Ureter (tissue), 1 donor: ENCODE results near the gene XIRP1. TPM values are rescaled to one million over a fixed set of nuclear protein-coding genes. Genes with fewer than 3 reads are reported as not detected.

Experiments
- DNase-seq: peaks from one replicate; pipeline ENCODE4 v3.0.0-alpha.2; 2020; ENCODE audit warnings: low spot score
- total RNA-seq: library from RNA; stranded (reverse); gene quantifications from one replicate; pipeline ENCODE4 v1.2.4, GENCODE V29; 2023
- donor health status: DM: yes; HTN: yes; CAD: no.

XIRP1 gene
- total RNA-seq, 1 donor from 2014 or later: 0.13 TPM

DNA sequence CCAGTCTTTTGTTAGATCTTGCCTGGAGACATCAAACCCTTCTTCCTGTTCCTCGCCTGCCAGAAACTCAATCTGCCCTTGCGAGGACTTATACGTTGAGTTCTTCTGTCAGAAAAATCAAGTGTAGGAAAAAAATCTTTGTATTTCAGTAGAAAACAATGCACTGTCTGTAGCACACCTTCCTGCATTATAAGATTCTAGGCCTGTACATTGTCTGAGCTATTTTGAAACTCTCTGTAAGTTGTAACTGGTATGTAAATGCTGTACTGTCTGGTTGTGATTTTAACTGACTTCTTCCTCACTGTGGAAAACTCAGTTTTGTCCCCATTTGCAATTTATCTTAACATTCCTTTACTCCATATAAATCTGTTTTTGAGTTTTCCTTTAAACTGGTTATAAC, 17.7 kb upstream of the XIRP1 start:
- DNase-seq: no peak

DNA sequence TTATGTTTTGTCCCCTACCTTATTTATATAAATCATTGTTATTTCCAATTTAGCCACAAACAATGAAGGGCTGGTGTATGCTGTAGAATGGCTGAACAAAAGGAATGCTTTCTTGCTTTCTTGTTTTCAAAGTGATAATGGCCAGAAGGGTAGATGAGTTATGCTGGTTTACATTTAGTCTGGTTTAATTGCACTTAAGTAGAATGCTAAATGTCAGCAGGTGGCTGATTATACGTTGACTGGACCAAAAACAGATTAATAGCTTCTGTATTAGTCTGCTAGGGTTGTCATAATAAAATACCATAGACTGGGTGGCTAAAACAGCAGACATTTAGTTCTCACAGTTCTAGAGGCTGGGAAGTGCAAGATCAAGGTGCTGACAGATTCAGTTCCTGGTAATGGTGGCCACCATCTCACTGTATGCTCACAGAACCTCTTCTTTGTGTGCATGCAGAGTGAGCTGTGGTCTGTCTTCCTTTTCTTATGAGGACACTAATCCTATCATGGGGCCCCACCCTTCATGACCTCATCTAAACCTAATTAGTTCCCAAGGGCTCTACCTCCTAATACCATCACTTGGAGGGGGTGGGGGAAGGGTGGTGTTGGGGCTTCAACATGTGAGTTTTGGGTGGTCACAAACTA, 17.1 kb upstream of the XIRP1 start:
- peak; percentile 14 for DNase-seq

DNA sequence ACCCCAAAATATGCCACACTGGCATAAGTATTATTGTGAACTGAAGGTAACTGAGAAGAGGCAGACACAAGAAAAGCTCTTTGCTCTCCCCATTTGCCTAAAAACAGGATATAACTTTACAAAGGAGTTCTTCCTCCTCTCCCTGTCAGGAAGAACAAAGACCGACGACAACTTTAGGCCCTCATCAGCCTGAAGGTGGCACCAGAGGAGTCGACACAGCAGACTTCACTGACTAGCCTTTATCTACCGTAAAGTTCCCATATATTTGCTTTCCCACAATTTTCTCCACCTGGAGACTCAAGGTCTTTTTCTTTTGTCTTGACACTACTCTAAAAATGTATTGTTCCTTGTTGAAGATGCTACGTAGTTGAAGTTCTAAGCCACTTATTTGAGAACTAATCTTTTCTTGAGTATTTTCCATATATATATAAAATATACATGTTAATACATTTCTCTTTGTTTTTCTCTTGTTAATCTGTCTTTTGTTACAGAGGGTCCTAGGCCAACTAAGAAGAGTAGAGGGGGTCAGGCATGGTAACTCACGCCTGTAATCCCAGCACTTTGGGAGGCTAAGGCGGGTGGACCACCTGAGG, 16.2 kb upstream of the XIRP1 start:
- DNase-seq: peak; percentile 66

DNA sequence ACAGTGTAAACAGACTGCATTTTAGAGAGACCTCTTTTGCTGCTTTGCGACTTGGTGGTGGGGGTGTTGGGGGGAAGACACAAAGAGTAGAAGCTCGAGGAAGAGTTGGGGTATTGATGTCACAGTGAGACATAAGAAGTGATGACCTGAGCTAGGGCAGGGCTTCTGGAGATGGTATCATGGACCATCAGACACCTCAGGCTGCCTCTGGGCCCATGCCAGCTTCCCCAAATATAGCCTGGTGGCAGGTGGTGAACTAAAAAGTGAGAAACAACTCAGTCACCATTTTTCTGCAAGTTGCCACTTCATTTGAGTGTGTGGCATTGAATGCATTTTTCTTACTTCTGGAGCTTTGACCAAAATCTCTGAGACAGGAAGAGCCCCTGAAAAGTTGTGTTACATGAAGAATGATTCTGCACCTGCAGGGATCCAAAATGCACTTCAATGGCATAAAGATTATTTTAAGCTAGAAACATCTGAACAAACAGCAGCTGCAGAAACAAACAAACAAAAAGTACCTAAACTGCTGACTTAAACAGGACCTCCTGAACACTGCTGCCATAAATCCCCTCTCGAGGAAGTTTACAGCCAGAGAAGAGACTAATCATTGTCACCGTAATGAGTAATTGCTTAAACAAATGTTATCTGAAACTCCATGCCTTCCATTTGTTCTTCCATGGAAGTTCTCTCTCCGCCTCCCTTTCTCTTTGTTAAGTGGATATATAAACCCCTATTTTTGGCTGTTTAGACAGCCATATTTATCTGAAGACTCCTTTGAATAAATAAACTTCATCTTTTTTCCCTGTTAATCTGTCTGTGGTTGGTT, 15.2 kb upstream of the XIRP1 start:
- DNase-seq: peak; percentile 8

DNA sequence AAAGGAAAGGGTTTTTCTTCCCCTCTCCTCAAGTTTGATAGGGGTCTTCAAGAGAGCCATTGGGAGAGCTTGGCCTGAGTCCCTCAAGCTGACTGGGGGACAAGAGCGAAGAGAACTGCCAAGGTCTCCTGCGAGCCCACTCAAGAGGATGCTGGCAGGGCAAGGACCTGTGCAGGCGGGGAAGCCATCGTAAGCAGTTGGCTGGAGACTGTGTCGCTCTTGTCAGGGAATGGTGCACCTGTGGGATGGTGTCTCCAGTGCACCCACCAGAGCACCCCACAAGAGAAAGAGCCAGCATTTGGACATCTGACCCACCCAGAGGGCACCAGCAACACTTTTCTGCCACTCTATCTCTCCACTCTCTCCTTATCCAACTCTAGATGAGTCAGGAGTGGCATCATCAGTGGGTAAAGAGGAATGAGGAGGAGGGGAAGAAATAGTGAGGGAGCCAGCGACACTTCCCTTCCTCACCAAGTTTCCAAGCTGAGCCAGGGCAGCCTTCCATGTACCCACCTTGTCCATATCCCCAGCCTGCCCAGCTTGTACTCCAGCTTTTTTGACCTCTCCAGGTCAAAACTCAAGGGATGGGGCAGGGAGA, 13.6 kb upstream of the XIRP1 start:
- DNase-seq: peak; percentile 18

DNA sequence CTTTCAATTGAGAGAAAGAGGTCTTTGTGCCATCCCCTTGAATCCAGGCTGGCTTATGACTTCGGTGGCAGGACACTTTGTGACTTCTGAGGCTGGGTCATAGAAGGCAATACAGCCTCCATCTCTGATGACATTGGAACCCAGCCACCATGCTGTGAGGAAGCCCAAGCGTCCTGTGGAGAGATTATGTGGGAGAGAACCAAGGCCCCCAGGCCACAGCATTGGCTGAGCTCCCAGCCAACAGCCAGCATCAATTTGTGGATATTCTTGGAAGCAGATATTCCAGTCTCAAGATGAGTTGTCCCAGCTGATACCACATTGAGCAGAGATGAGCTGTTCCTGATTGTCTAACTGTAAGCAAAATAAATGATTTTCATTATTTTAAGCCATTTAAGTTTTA, 12.7 kb upstream of the XIRP1 start:
- DNase-seq: peak; percentile 14

DNA sequence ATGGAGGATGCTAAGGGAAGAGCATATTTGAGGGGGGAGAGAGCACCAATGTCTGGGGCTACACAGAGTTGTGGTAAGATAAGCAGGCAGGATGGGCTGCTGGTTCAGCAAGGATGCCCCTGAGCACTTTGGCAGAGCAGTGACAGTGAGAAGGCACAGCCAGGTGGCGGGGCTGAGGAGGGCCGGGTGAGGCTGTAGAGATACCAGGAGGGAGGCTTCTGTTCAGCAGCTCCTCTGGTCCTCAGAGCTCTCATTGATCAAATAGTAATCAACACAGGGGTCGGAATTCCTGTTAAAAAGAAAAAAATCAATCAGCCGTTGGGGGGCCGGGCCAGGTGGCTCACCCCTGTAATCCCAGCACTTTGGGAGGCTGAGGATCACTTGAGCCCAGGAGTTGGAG, 11.5 kb upstream of the XIRP1 start:
- DNase-seq: peak; percentile 7

DNA sequence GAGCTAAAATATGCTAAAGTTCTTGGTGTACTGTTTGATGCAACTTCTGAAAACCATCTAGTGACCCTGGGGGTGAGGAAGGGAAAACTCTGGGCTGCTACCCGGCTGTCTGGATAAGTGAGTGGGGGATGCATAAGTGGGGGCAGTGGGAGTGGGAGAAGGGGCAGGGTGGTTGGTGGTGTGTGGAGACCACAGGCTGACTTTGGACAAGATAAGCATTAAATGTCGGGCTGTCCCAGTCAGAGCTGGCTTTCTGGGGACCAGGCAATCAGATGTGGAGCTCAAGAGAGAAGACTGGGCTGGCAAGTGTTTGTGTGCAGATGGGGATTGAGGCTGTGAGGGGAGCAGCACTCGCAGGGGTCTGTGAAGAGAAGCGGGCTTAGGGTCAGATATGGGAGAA, 11.0 kb upstream of the XIRP1 start:
- DNase-seq: peak; percentile 25

DNA sequence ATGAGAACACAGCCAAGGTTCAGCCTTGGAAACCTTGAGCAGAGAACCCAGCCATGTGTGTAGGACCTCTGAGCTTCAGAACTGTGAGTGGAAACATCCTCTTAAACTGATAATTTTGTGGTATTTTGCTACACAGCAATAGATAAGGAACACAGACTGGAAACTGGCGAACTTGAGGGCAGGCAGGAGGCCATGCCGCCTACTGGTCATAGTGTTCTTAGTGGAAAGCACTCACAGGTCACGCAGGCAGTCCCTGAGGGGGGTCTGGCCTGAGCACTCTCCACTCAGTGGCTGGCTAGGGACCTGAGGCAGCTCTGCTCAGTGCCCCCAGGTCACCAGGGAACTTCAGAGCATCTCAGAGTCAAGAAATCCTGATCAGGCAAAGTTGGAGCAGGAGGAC, 9.7 kb upstream of the XIRP1 start:
- peak; percentile 29 for DNase-seq

DNA sequence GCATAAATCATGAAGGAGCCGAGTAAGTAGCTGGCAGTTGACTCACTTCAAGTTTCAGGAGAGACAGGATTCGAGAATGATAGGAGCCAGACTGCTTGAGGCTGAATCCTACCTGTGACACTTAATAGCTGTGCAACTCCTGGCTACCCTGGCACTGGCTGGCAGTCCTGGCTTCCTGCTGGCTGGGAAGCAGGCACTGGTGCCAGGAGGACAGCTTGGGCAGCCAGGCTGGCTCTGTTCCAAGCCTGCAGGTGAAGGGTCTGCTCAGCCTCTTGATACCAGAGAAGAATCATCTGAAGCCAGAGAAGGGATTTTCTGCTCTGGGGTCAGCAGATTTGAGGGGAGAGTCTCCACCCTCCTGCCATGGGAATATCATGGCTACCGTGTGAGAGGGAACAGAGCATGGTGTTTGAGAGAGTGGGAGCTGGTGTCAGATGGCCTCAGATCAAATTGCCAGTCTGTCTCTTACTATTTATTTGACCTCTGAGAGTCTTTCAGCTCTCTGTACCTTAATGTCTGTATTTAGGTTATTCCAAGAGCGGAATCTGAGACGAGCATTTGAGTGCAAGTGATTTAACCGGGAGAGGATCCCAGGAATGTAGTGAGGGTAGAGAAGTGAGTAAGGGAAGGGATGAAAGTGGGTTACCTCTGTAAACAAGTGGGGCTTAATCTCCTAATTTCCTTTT, 4.4 kb upstream of the XIRP1 start:
- DNase-seq: no peak

DNA sequence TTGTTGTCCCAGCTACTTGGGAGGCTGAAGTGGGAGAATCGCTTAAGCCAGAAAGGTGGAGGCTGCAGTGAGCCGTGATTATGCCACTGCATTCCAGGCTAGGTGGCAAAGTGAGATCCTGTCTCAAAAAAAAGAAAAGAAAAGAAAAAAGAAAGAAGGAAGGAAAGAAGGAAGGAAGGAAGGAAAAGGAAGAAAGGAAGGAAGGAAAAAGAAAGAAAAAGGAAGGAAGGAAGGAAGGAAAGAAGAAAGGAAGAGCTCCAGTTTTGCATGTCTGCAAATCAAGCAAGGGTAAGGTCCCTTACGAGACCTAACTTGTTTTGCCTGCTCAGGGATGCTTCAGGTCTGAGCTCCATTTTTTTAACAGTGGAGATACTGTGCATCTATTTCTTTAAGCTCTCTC, 3.6 kb upstream of the XIRP1 start:
- DNase-seq: no peak

DNA sequence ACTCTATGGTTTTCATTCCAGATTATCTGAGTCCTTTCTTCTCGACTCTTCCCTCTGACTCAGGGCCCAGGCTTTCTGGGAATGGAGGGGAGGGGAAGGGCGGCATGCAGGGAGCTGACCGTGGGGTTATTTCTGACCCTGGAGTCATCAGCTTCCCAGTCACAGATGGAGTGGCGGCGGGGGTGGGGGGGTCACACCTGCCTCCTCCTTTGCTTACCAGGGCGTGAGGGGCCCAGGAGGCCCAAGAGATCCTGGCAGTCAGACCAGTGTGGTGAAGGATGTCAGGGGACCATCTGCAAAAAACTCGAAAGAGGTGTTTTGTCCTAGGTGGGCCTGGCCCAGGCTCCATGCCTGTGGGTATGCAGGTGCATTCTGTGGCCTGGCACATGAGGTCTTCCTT, 996 bp upstream of the XIRP1 start:
- DNase-seq: no peak

DNA sequence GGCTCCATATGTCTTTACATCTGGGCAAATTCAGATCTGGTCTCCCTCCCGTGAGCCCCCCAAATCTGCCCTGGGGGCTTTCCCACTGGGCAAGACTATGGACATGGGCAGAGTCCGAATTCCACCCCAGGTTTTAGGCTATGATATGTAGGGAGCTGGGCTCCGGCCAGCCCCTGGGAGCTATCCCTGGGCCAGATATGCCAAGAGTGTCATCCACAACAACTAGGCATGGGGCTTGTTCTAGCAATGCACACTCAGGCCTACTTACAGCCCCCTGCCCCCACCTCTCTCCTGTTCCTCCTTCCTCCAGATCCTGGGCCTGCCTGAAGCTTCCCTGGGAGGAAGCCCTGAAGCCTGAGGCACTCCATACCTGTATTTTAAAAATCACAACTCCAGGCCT, 622 bp downstream of the XIRP1 start:
- no peak for DNase-seq

DNA sequence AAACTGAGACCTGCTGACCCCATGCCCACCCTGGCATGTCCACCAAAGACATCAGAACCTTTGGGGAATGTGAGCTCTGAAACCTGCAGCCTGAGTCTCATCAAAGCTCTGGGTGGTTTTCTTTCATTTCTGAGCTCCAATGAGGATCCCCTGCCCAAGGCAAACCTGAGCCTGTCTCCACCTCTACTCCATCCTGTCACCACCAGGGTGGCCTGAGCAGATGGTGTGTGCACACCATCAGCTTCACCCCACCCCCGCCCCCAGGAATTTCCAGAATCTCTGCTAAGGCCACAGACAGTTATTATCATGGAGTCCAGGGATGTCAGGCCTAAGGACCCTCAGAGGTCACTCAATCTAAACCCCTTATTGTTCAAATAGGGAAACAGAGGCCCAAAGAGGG, 1.3 kb downstream of the XIRP1 start:
- no peak for DNase-seq

DNA sequence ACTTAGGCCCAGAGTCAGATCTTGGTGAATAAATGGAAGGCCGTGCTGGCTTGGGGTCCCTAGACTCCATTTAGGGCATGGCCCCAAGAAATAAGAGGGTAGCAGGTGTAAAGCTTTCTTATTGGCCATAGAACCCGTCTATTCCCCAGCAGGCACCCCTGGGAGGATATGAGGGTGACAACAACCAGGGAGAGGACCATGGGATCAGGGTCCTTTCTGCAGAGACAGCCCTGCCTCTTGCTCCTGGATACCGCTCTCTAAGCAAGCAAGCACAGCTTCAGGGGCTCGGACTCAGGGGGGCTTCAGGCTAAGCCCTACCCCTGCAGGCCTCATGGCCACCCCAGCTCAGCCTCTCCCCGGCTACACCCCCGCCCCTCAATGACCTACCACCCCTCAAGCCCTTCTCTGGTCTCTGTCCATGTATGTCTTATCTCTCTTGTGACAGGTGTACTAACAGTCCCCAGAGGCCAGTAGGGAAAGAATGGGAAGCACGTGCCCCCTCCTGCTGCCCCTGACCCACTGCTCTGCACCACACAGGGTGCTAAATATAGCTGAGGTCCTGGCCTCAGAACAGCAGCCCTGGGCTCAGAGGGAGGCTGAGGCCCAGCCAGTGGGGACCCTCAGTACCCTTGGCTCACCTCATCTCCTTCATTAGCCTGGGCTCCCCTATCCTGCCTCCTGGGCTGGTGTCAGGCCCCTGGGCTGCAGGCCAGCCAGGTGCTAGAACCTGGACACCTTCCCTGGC, 1.9 kb downstream of the XIRP1 start:
- no peak for DNase-seq

DNA sequence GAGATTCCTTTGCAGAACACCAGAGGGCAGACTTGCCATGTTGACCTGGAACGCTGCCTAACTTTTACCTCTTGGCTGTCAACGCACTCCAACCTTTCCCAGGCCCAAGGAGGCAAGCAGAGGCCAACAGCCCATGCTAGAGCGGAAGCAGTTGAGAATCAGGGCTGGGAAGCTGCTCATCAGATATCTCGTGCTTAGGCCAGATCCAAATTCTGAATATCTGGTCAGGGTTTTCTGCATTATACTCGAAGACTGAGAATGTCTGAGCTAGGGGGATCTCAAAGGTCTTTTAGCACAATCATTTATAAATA, 2.5 kb downstream of the XIRP1 start:
- DNase-seq: peak; percentile 67

DNA sequence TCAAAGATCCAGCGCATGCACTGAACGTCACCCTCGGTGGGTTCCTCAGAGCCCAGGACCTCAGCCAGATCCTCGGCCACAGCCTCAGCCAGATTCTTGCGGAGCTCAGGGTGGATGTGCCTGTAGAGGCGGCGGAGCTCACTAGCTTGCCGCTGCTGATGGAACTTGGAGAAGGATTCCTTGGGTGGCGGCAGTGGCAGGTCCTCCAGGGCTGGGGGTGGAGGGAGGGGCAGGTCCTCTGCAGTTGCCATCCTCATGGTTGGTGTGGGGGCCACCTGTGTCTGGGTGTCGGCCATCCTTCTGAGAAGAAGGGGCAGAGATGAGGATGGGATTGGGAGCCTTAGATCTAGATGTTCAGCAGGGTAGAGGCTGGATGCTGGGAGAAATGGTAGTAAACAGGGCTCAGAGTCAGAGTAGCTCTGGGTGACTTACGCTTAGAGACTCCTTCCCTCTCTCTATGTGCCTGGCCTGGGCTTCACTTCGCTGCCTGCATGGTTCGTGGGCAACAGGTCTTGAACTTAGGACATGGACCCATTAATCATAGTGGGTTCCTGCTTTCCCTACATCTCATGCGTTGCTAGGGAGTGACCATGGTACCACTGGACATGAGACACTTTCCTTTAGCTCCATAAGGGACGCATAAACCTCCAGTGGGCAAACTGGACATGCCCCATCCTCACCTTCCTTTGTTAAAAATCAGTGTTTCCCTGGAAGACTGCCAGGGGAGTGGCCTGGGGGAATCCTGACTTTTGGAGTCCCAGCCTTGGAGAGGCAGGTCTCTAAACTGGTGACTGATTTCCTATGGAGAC, 3.0 kb downstream of the XIRP1 start:
- DNase-seq: no peak

DNA sequence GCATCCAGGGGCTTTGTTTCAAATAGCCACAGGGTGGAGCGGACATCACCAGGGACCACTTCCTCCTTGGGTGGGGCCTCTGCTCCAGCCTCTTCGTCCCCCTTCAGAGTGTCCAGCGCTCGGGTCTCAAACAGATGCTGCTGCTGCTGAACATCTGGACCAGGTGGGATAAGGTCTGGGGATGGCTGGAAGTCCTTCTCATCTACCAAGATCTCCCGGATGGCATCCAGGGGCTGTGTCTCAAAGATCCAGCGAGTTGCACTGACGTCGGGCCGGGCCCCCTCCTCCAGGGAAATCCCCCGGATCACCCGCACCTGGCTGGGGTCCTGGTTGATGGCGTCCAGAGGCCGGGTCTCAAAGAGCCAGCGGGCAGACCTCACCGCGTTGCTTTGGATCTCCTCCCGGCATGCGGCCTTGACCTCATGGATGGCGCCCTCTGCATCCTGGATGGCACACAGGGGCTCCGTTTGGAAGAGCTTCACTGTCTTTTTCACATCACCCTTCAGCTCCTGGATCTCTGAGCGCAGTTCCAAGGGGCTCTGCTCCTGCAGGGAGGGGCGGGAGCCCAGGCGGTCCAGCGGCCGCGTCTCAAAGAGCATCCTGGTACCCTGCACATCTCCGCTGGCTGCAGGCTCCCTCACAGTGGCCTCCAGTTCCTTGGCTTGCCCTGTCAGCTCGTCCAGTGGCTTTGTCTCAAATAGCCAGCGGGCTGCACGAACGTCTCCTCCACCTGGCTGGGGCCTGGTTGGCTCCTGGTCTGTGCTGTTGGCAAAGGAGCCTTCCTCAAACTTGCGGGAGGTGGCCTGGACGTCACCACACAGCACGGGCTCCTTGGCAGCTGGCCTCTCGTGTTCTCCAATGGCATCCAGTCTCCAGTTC, 3.9 kb downstream of the XIRP1 start:
- DNase-seq: no peak

DNA sequence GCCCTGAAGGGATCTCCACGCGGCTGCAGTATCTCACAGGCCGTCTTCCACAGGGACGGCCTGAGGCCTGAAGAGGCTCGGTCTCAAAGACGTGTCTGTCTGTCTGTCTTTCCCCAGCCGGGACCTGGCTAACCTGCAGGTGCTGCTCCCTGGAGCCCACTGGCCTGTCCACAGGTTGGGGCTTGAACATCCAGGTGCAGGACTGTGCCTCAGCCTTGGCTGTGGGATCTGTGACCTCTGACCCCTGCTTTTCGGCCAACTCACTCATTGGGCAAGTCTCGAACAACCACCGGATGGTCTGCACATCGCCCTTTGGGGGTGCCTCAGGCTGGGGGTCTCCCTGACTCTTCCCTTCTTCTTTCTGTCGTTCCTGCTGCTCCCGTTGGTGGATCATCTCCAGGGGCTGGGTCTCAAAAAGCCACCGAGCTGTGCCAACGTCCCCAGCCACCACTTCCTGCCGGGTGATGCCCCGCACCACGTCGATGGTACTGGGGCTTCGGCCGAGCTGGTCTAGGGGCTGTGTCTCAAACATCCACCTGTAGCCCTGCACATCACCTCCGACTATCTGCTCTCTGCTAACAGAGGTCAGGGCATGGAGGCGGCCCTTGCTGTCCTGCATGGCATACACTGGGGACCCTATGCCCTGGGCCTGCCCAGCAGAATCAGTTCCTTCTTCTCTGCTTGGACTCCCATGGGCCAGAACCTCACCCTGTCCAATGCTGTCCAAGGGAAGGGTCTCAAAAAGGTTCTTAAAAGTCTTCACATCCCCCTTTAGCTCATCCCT, 4.8 kb downstream of the XIRP1 start:
- DNase-seq: no peak
